Measurements from ENCODE around the gene RTRAF.

The RTRAF gene

GRCh38 chr14:51996148-51996746 lies 6.9 kb downstream of the RTRAF start:
- no peak for DNase-seq (ENCODE audit: low spot score)

GRCh38 chr14:51998348-51998747 lies 9.0 kb downstream of the RTRAF start:
- DNase-seq (ENCODE audit: low spot score) = no peak

GRCh38 chr14:51999084-51999483 lies 9.7 kb downstream of the RTRAF start:
- no peak for DNase-seq (ENCODE audit: low spot score)

- DNase-seq (ENCODE audit: low spot score) = no peak
Measured at GRCh38 chr14:52000019-52000582, 10.8 kb downstream of the RTRAF start.

- no peak for DNase-seq (ENCODE audit: low spot score)
Measured at GRCh38 chr14:52000696-52001095, 11.3 kb downstream of the RTRAF start.

- DNase-seq (ENCODE audit: low spot score) = no peak
Measured at GRCh38 chr14:52002542-52002941, 13.2 kb downstream of the RTRAF start.

GRCh38 chr14:52003324-52003723 lies 14.0 kb downstream of the RTRAF start:
- no peak for DNase-seq (ENCODE audit: low spot score)

- no peak for DNase-seq (ENCODE audit: low spot score)
Measured at GRCh38 chr14:52005625-52006024, 16.3 kb downstream of the RTRAF start.

- no peak for DNase-seq (ENCODE audit: low spot score)
Measured at GRCh38 chr14:52006361-52006760, 17.0 kb downstream of the RTRAF start.

- no peak for DNase-seq (ENCODE audit: low spot score)
Measured at GRCh38 chr14:52007211-52007610, 17.9 kb downstream of the RTRAF start.

- DNase-seq (ENCODE audit: low spot score) = no peak
Measured at GRCh38 chr14:52007637-52008036, 18.3 kb downstream of the RTRAF start.

GRCh38 chr14:52008136-52008535 lies 18.8 kb downstream of the RTRAF start:
- DNase-seq (ENCODE audit: low spot score) = no peak

- no peak for DNase-seq (ENCODE audit: low spot score)
Measured at GRCh38 chr14:52010173-52010693, 20.9 kb downstream of the RTRAF start.

- DNase-seq (ENCODE audit: low spot score) = no peak
Measured at GRCh38 chr14:52011523-52011922, 22.2 kb downstream of the RTRAF start.

- DNase-seq (ENCODE audit: low spot score) = no peak
Measured at GRCh38 chr14:52012635-52013034, 23.3 kb downstream of the RTRAF start.

- DNase-seq (ENCODE audit: low spot score) = no peak
Measured at GRCh38 chr14:52013984-52014600, 24.7 kb downstream of the RTRAF start.

- DNase-seq (ENCODE audit: low spot score) = no peak
Measured at GRCh38 chr14:52014601-52015267, 25.4 kb downstream of the RTRAF start.

- DNase-seq (ENCODE audit: low spot score) = peak; percentile 23
Measured at GRCh38 chr14:52015411-52016030, 26.2 kb downstream of the RTRAF start.

GRCh38 chr14:52018252-52018651 lies 28.9 kb downstream of the RTRAF start:
- DNase-seq (ENCODE audit: low spot score) = no peak

- DNase-seq (ENCODE audit: low spot score) = no peak
Measured at GRCh38 chr14:52018970-52019369, 29.6 kb downstream of the RTRAF start.

GRCh38 chr14:52020161-52020714 lies 30.9 kb downstream of the RTRAF start:
- no peak for DNase-seq (ENCODE audit: low spot score)

All from GM03348 (cell line).